SU-DHL-6 (cell line): ENCODE measurements around the gene KRT10.

ENCODE experiments used
- H2AFZ ChIP-seq: fragments of 200-600 bp; sonication (generic); 2 replicates; pipeline ENCODE4 v1.6.1; 2014; ENCODE audit warnings: low read depth, mild to moderate bottlenecking, moderate library complexity, mixed read lengths, antibody characterized with exemption, low read length; ENCODE audit not compliant: severe bottlenecking
- H3F3A ChIP-seq: fragments of 200-600 bp; shearing (Covaris generic); 2 replicates; pipeline ENCODE4 v1.6.0; 2016; ENCODE audit warnings: antibody characterized with exemption, mild to moderate bottlenecking; ENCODE audit not compliant: insufficient read depth
- H3K27ac ChIP-seq: fragments of 200-600 bp; sonication (generic); 2 replicates; pipeline ENCODE4 v1.5.1; 2016; ENCODE audit warnings: low read depth, mild to moderate bottlenecking, low read length, moderate library complexity, mixed read lengths
- H3K27me3 ChIP-seq: fragments of 200-600 bp; sonication (generic), shearing (Covaris generic); 2 replicates; pipeline ENCODE4 v1.6.0; 2014; ENCODE audit warnings: mild to moderate bottlenecking, low read length
- H3K36me3 ChIP-seq: fragments of 200-600 bp; sonication (generic); 2 replicates; pipeline ENCODE4 v1.6.1; 2014; ENCODE audit warnings: mild to moderate bottlenecking, low read length, mixed read lengths
- H3K4me2 ChIP-seq: fragments of 300-600, 200-600 bp; shearing (Covaris generic), sonication (generic); 2 replicates; pipeline ENCODE4 v1.6.0; 2014; ENCODE audit warnings: low read length, low read depth, mild to moderate bottlenecking; ENCODE audit not compliant: poor library complexity, severe bottlenecking
- H3K4me3 ChIP-seq: fragments of 200-600 bp; sonication (generic); 2 replicates; pipeline ENCODE4 v1.5.1; 2014; ENCODE audit warnings: antibody characterized with exemption, low read length, mild to moderate bottlenecking, mixed read lengths; ENCODE audit not compliant: insufficient read depth, poor library complexity, severe bottlenecking
- H3K79me2 ChIP-seq: fragments of 200-600 bp; sonication (generic); 2 replicates; pipeline ENCODE4 v1.6.1; 2014; ENCODE audit warnings: mild to moderate bottlenecking, low read length, moderate library complexity; ENCODE audit not compliant: insufficient read depth
- H3K9ac ChIP-seq: fragments of 200-600 bp; sonication (generic); 2 replicates; pipeline ENCODE4 v1.7.0; 2014; ENCODE audit warnings: mild to moderate bottlenecking, low read length
- H3K9me2 ChIP-seq: fragments of 200-600 bp; sonication (generic); replicated peaks from 2 replicates; pipeline ENCODE4 v1.6.1; 2014; ENCODE audit warnings: low read length; ENCODE audit not compliant: insufficient read depth
- H3K9me3 ChIP-seq: fragments of 200-600 bp; sonication (generic); 2 replicates; pipeline ENCODE4 v1.6.1; 2014; ENCODE audit warnings: low read length, mixed read lengths; ENCODE audit not compliant: insufficient read depth
- H4K20me1 ChIP-seq: fragments of 200-600 bp; sonication (generic); 2 replicates; pipeline ENCODE4 v1.6.1; 2014; ENCODE audit warnings: low read depth, mild to moderate bottlenecking, antibody characterized with exemption, low read length, moderate library complexity, mixed read lengths
- CTCF ChIP-seq: fragments of 200-600 bp; sonication (generic); IDR thresholded peaks from one replicate; pipeline ENCODE4 v1.5.1; 2017; ENCODE audit warnings: antibody characterized with exemption, mild to moderate bottlenecking, low read length, moderate library complexity; ENCODE audit not compliant: insufficient read depth, poor library complexity, severe bottlenecking
- EZH2phosphoT487 ChIP-seq: fragments of 200-600 bp; sonication (generic), shearing (Covaris generic); conservative IDR thresholded peaks from 2 replicates; pipeline ENCODE4 v1.6.1; 2018; ENCODE audit warnings: mild to moderate bottlenecking, antibody characterized with exemption, low read length, moderate library complexity, mixed read lengths

Gene KRT10

DNA sequence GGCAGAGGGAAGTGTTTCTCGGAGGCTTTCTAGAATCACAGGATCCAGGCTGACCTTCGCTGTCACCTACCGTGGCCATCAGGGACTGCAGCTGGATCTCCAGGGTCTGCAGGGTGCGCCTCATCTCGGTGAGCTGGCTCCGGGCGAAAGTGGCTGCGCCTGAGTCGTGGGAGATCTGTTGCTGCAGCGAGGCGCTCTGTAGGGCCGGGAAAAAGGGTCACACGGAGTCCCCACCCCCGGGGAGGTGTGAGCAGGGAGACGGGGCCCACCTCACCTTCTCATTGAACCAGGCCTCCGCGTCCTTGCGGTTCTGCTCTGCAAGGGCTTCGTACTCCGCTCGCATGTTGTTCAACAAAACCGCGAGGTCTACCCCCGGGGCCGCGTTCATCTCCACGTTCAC, 25.6 kb downstream of the KRT10 start:
- Histone ChIP-seq H3K4me2 (no peak overlapping the region), H3K27me3 (no peaks in the 10 kb centered on the region), H3K9me2 (no peaks in the 10 kb centered on the region), H3K9me3 (no peaks in the 10 kb centered on the region), H2AFZ (no peak overlapping the region), H3K27ac (no peak overlapping the region), H3F3A (no peaks in the 10 kb centered on the region), H3K9ac (no peak overlapping the region), H3K4me3 (no peak overlapping the region), H4K20me1 (no peaks in the 10 kb centered on the region), H3K36me3 (no peaks in the 10 kb centered on the region), H3K79me2 (no peaks in the 10 kb centered on the region)
- TF ChIP-seq EZH2phosphoT487 (no peak), CTCF (no peak)

- Histone ChIP-seq H3K4me2 (no peak overlapping the region), H3K36me3 (no peaks in the 10 kb centered on the region), H3K9me3 (no peaks in the 10 kb centered on the region), H3K27ac (no peak overlapping the region), H3K27me3 (no peaks in the 10 kb centered on the region), H3K9me2 (no peaks in the 10 kb centered on the region), H3K4me3 (no peak overlapping the region), H3F3A (no peaks in the 10 kb centered on the region), H3K79me2 (no peaks in the 10 kb centered on the region), H3K9ac (no peak overlapping the region), H2AFZ (no peak overlapping the region), H4K20me1 (no peaks in the 10 kb centered on the region)
- TF ChIP-seq CTCF (no peak), EZH2phosphoT487 (no peak)
These were observed 27.3 kb downstream of the KRT10 start for GRCh38 chr17:40795019-40795667.

- Histone ChIP-seq H3K4me2 (no peak overlapping the region), H4K20me1 (no peaks in the 10 kb centered on the region), H3K9me3 (no peaks in the 10 kb centered on the region), H3K27me3 (no peaks in the 10 kb centered on the region), H2AFZ (no peak overlapping the region), H3K79me2 (no peaks in the 10 kb centered on the region), H3K9ac (no peak overlapping the region), H3K27ac (no peak overlapping the region), H3K4me3 (no peak overlapping the region), H3K36me3 (no peaks in the 10 kb centered on the region), H3F3A (no peaks in the 10 kb centered on the region), H3K9me2 (no peaks in the 10 kb centered on the region)
- TF ChIP-seq CTCF (no peak), EZH2phosphoT487 (no peak)
These were observed 27.9 kb downstream of the KRT10 start for GRCh38 chr17:40794466-40794865.
